Measurements from ENCODE around the gene CAMK1D.

The CAMK1D gene

DNA sequence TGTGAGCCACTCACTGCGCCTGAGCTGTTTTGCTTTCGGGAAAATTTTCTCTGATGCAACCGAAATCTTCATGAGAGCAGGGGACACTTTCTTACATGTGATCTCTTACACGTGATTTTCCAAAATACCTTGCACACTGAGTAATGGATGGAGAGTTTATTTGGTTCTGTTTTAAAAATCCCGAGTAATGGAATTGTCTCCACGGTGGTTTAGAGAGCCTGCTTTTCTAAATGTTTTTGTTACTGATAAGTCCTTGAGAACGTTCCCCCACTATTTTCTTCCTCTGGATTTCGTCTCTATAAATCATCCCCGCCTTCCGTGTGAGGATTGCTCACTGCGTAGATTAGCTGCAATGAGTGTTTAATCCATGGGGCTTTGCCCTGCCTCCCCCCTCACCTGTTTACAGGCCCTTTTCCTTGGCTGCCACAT is 25.7 kb downstream of the CAMK1D start:
- no peak for DNase-seq (ENCODE audit: low read depth)

DNA sequence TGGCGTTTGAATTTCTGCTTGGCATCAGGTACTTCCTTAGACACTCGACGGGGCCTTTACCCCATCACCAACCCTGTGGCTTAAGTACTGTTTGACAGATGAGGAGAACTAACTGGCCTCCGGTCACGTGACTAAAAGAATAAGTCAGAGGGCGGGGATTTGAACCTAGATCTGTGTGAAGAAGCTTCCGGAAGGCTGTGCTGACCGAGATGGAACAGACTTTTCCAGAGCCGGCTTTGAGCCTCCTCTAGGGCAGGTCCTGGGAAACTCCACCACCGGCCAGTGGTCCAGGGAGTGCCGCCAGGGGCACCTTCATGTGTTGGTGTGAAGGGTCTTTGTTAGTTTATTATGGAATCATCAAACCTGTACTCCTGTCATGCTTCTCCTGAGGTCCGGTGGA is 26.9 kb downstream of the CAMK1D start:
- DNase-seq (ENCODE audit: low read depth), result no peak

DNA sequence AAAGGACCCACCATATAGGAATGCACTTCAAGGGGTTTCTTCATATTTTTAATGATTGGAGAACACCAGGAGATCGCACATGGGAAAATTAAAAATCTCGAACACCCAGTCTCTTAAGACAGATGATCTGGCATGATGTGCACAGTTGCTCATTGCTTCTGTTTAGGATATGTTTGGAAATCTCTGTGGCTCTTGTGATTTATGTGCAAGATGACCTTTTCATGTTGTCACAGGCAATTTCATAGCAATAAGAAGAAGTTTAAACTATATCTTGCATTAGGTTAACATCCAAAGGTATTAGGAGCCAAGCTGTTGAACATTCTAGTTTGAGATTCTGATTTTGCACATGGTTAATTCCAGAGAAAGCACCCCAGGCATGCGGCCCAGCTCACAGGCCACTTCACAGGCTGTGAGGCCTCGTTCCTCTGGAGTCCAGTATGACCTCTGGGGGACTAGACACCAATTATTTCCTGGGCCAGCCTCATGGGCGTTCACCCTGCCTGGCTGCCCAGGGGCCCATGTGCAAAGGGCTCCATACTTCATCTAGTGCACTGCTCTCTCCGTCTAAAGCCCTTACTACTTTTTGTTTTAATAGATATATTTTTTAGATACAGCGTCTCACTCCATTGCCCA is 28.4 kb downstream of the CAMK1D start:
- DNase-seq (ENCODE audit: low read depth), result no peak

DNA sequence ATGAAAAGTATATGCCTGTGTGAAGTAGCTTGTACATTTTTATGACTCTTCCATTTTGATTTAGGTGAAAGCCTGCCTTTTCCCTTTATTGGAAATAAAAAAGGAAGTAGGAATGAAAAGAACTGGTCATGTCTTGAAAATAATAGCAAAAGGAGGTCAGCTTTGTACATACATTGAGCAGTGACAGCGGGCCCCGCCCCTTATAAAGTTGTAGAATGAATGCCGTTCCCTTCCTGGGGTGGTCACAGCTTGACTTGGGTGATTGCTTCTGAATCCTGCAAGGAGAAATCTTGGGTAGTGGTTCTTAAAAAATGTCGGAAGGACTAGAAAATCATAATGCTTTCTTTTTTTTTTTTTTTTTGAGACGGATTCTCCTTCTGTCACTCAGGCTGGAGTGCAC is 31.7 kb downstream of the CAMK1D start:
- DNase-seq (ENCODE audit: low read depth), result no peak

DNA sequence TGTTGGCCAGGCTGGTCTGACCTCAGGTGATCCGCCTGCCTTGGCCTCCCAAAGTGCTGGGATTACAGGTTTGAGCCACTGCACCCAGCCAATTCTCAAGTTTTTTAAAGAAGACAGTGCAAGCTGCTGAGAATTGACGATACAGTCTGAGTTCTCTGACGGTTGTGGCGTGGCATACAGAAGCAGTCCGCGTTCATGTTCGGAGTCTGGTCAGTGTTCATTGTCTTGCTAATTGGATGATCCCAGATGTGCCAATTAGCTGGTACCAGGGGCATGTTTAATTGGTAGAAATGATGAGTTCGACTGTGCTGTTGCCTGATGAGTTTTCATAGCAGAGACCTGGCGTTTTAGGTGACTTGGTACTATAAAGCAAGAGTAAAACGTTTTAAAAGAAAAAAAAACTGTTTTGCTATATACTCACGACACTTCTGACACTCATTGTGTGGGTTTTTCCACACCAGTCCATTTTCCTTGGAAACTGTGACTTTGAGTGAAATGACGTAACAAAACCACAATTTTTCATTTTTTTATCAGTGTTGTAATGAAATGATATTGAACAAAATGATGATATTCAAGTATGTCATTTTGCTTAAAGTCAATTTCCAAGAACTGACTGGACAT is 32.3 kb downstream of the CAMK1D start:
- no peak for DNase-seq (ENCODE audit: low read depth)

DNA sequence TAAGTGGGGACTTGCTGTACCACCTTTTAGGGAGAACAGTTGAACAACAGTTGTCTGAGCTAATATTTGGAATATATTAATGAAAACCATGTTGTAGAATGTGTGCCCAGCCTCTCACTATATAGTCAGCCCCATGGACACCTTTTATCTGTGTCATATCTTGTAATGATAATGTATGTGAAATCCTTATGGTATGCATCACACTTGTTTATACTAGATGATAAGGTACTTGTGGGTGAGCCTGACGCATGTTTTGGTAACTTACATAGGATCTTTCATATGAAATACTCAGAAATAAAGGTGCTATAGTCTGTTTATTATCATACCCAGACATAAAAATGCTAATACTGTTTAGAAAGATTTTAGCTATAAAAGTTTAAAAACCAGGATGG is 32.8 kb downstream of the CAMK1D start:
- no peak for DNase-seq (ENCODE audit: low read depth)

DNA sequence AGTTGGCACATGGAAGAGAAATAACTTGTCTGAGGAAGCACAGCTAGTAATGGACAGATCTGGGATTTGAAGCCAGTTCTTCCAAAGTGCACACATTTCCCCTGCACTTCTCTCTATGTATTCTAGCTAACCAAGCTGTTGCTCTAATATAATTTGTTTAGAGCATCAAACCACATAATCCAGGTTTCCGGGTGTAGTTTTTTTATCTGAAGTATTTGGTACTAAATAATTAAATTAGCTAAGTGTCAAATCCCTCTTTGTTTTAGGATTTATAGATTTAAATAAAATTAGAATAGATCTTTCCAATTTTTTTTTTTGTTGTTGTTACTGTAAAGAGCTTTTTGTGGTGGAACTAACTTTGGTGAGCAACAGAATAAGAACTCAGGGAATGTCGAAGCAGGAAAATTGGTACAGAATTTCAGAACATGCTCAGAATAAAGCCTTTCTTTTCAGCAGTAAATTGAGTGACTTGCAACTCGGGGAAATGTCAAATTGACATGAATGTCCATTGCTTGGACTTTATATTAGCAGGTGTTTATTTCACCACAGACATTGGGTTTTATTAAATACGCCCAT is 33.7 kb downstream of the CAMK1D start:
- no peak for DNase-seq (ENCODE audit: low read depth)

DNA sequence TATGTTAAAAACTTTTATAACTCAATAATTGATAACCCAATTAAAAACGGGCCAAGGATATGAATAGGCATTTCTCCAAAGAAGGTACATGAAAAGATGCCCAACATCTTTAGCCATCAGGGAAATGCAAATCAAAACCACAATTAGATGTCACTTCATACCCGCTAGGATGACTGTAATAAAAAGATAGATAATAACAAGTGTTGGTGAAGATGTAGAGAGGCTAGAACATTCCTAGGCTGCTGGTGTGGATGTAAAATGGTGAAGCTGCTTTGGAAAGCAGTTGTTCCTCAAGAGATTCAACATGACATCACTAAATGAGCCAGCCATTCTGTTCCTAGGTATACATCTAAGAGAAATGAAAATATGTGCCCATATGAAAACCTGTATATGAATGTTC is 35.6 kb downstream of the CAMK1D start:
- DNase-seq (ENCODE audit: low read depth), result no peak

DNA sequence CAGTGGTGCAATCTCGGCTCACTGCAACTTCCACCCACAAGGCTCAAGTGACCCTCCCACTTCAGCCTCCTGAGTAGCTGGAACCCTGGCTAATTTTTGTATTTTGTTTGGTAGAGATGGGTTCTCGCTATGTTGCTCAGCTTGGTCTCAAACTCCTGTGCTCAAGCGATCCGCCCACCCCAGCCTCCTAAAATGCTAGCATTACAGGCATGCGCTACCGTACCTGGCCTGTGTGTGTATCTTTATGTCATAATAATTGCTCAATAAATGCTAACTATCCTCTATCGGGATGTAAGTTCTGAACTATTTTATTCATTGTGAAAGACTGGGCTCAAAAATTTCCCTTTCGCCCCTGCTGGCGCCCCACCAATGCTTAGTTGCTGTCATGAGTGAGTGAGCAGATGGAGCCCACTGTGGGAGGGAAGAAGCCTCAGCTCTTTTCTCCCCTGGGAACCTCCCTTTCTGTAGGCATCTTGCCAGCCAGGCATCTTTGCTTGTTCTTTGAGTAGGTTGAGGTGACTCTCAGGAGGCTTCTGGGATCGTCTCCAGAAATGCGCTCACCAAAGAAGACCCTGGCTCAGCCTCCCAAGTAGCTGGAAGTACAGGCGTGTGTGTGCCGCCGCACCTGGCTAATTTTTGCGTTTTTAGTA is 38.3 kb downstream of the CAMK1D start:
- DNase-seq (ENCODE audit: low read depth), result no peak

DNA sequence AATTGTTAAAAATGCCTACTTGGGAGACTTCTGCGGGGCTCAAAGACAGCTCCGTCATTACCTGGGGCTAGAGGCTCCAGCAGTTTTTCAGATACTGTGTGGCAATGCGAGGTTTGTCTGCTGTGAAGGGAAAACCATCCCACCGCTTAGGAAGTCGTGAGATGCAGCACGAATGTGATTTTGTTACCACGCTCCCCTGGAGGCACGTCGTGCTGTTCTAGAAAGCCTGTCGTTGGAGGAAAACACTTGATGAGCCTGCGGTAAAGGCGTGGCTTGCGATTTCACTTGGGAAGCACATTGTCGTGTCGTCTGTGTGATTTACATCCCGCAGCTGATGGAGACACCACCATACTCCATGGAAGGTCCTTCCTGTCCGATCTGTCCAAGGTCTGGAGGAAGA is 39.3 kb downstream of the CAMK1D start:
- DNase-seq (ENCODE audit: low read depth), result no peak

DNA sequence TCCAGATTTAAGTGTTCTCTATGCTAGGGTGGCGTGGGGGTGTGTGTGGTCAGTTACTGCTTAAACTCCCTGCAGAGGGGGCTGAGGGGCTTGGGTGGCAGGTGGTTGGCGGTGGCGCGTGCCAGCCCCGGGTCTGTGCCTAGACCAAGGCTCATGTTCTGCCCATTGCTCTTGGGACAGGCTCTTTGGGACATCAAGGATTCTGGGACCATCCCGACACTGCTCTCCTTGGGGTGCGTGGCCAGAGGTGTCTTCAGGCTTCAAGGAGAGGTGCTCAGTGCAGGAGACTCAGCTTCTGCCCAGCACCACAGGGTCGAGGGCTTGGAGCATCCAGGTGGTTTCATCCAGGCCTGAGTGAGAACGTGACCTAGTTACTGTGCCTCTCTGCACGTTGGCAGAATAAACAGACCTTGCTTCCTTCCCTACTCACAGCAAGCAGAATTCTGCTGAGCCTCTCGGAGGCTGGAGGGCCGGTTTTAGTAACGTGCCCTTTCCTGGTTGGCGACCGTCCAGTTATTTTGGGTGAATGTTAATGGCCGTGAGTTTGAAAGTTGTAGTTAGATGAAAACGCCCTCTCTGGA is 39.9 kb downstream of the CAMK1D start:
- no peak for DNase-seq (ENCODE audit: low read depth)

DNA sequence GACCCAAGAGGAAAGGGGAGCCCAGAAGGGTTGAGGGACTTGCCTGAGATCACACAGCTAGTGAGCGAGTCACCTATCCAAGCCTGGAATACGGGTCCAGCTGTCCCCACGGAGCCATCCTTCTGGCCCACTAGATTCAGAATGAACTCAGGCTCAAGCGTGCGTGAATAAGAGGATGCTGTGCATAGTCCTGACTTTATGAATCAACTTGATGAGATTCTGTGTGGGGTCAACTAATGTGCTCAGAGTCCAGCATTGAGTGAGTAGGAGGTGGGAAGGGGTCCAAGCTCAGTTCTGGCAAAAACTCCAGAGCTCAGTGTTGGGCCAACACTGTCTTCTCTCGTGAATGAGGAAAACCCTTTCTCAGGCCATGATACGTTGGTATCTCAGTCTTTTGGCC is 41.4 kb downstream of the CAMK1D start:
- no peak for DNase-seq (ENCODE audit: low read depth)

DNA sequence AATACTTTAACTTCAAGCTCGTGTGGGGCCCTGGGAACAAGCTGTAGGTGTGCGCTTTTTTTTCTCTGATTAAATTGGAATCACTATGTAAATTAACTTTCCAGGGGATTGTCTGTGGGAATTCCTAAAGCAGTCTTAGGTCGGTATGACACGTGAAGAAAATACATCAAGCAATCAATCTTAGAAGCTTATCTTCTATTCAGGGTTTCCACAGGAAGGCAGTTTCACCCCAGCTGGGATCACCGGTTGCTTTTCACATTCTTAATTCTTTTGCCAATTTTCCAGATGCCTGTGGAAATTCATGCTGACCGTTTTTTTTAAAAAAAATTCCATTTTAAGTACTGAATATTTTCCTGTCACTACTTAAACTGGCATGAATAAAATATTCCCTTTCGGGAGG is 41.9 kb downstream of the CAMK1D start:
- DNase-seq (ENCODE audit: low read depth), result no peak

DNA sequence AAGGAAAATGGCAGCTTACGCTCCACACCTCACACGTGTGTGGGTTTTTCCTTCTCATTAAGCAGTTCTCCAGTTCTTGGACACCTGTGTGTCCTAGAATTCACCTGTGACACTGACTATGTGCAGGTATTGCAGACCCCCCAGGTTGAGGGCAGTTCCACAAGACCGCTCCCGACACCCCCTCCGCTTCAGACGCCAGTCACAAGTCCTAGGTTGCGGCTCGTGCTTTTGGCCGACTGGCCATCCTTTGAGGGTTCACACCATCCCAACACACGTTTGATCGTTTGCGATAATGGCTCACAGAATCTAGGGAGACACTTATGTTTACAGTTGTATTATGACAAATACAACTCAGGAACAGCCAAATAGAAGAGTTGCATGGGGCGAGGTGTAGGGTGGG is 44.5 kb downstream of the CAMK1D start:
- DNase-seq (ENCODE audit: low read depth), result no peak

DNA sequence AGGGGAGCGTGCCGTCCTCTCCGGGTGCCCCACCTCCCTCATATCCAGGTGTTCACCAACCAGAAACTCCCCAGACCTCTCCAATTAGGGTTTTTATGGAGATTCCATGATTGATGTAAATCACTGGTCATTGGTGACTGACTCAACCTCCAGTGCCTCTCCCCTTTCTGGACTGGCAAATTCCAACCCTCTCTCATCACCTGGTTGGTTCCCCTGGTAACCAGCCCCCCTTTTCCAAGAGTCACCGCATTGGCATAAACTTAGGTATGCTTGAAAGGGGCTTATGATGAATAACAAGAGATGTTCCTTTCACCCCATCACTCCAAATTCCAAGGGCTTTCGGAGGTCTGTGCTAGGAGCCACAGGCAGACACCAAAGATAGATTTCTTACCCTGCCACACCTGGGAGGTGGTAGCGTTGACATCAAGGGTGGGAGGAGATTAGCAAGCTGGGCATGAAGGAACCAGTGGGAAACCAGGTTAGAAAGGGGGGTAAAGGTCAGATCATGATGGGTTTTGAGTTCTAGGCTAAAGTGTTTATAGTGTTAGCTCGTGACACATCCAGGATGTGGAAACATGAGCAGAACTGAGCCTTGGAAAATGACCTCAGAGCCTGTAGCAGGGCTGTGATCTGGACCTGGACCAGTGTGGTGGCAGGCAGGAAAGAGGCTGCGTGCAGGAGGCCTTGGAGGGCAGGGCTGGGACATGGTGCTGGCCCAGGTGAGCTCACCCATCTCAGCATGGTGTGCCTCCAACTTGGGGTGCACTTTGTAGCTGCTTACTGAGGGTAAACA is 45.1 kb downstream of the CAMK1D start:
- DNase-seq (ENCODE audit: low read depth), result no peak

DNA sequence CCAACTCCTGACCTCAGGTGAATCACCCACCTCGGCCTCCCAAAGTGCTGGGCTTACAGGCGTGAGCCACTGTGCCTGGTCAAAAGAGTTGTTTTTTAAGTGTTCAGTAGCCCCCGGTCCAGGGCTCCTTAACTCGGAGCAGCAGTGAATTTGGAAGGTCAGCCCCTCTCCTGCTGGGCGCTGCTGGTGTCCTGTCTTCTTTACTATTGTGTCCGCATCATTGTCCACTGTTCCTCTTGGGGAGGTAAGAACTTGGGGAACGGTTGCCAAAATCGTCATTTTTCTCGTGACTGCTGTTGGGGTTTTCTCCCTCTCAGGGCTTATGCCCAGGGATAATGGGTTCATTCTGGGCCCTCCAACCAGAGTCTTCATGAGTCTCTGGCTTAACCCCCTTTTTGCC is 46.7 kb downstream of the CAMK1D start:
- no peak for DNase-seq (ENCODE audit: low read depth)

DNA sequence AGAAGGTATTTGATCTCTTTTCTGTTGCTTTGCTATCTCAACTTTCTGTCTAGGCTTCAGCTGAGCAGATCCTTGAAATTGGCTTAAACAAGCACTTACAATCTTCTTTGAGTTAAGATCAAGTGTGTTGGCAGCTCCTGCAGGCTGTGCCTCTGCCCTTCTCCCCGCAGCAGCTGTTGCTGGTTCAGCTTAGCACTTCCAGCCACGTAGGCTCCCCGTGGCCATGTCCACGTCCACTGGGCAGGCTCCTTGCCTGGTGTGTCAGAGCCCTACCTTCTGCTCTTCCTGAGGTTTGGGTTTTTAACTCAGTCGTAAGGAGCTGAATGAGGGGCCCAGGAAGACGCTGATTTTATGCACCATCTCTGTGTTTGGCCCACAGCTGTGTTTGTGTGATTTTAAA is 47.2 kb downstream of the CAMK1D start:
- no peak for DNase-seq (ENCODE audit: low read depth)

DNA sequence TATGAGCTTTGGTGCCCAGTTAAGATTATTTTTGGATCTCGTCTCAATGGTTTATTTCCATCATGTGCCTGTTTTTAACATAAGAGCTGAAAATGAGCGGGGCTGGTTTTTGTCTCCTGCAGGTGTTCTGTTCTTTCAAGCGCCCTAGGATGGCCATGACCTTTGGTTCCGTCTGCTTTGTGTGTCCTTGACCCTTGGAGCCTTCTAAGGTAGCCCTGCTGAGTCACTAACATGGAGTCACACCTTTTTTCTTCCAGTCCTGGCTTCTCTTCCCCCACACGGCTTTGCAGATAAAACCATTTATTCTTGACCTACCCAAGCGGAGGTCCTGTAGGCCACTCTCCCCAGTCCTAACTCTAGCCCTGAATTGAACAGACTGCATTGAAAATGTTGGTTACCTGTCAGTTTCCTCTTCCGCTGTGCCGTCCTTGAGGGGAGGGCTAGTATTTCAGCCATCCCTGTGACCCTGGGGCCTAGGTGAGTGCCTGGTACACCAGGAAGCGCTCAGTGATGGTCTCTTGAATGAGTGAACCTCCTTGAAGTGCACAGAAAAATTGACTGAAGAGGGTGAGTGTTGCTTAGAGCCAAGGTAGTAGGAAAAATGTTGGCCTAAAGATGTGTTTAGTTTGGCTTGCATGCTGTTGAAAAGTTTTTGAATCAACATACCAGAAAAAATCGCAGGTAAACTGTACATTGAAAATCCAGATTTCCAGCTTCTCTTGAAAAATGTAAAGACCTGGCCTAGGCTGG is 48.0 kb downstream of the CAMK1D start:
- no peak for DNase-seq (ENCODE audit: low read depth)

DNA sequence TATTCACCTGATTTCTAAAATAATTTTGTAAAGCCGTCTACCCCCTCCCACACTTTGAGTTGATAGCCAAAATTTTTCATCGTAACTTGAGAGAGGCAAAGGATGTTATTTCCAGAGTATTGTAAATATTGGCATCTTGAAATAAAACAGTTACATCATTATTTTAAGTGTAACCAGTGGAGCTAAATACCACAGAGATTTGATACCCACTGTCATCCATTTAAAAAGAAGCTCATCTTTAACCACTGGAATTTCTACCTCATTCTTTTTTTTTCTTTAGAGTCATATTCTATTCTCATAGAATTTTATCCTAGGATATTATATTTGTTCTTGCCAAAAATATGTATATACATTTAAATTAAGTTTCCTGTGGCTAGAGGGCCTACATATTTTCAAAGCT is 48.6 kb downstream of the CAMK1D start:
- DNase-seq (ENCODE audit: low read depth), result no peak

DNA sequence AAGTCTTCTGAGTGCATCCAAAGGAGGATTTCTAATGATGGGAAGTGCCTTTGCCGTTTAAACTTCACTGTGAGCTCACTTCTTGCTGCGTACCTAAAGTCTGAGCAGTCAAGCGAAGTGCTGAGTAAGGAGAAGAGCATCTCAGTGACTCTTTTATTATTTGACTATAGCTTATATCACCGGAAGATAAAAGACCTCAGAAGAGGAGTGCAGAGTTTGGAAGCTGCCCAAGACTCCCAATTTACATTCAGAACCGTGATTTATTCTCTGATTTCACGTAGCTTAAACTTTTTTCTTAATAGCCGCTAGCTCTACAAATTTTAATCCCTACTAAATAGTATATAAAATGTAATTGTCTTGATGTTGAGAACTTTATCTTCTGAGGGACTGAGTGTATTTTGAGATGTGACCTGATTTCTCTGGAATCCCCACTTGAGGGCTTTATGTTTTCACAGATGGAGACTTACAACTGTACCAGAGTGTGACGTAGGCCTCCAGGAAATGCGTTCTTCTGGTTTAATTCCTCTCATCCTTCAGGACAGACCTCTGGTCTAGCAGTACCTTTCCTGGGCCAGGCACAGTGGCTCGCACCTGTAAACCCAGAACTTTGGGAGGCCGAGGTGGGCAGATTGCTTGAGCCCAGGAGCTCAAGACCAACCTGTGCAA is 51.1 kb downstream of the CAMK1D start:
- peak; percentile 2 for DNase-seq (ENCODE audit: low read depth)

DNA sequence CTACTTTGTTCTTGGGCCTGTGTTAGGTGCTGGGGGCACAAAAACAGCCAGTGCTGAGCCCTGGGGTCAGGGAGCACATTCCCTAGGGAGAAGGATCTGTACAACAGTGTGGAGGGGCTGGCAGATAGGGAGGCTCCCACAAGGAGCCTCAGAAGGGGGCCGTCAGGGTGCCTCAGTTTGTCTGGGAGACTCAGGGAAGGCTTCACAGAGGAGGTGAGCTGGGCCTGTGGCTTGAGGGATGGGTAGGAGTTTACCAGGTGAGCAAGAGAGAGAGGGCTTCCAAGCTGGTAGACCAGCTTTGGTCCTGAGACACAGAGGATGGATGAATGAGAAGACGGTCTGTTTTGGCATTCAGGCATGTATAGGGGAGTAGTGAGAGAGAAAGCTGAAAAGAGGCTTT is 52.1 kb downstream of the CAMK1D start:
- no peak for DNase-seq (ENCODE audit: low read depth)

Data from fibroblast of the conjunctiva (primary cell).